Measurements from ENCODE around the gene LIN7C. TPM values are rescaled to one million over a fixed set of nuclear protein-coding genes. Genes with fewer than 3 reads are reported as not detected.

Gene LIN7C
- total and polyA plus RNA-seq, 8 donors: 5.1 to 22.1 (median 13.7) TPM

Small RNA genes within 50 kb of the gene (microRNA-seq; reads per million reads assigned to microRNA genes)
- 0 reads per million in 2 donors for gene MIR8087

Other genes starting within 250 kb of the LIN7C start
- 1 to 10 TPM; 3.3 to 7.1 (median 4.1) TPM for gene CCDC34, start 143.6 kb downstream of the LIN7C start, total RNA-seq
- 10 to 100 TPM in 1 of 2 donors, 1 to 10 TPM in 1; 4.8 to 10.1 TPM for gene CCDC34, start 143.6 kb downstream of the LIN7C start, polyA plus RNA-seq
- gene LGR4, start 34.0 kb downstream of the LIN7C start, total RNA-seq: 10 to 100 TPM; 44.4 to 73.0 (median 57.5) TPM
- gene LGR4, start 34.0 kb downstream of the LIN7C start, polyA plus RNA-seq: 10 to 100 TPM; 23.4 to 27.0 TPM
- under 1 TPM; 0.04 to 0.09 (median 0.07) TPM for gene BDNF, start 193.7 kb upstream of the LIN7C start, total RNA-seq
- gene BDNF, start 193.7 kb upstream of the LIN7C start, polyA plus RNA-seq: under 1 TPM; 0.12 to 0.15 TPM